Measurements from ENCODE around the gene CKAP5.

DNA sequence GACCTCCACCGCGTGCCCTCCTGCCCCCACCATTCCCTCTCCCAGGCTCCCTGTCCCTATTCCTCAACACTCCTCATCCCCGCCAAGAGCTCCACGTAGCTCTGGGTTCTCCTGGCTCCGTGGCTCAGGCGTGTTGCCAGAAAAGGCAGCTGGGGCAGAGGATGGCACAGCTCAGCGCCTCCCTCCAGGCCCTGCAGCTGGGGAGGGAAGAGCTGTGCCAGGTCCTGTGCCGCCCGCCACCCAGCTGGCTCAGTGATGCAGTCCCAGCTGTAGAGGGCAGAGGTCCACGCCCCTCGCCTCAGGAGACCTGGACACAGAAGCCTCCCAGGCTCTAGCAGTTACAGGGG lies 149.9 kb downstream of the CKAP5 start:
- no peak for TF ChIP-seq POLR2A (IDR thresholded peaks at IDR 0.05)
- TF ChIP-seq, protein P1, sequence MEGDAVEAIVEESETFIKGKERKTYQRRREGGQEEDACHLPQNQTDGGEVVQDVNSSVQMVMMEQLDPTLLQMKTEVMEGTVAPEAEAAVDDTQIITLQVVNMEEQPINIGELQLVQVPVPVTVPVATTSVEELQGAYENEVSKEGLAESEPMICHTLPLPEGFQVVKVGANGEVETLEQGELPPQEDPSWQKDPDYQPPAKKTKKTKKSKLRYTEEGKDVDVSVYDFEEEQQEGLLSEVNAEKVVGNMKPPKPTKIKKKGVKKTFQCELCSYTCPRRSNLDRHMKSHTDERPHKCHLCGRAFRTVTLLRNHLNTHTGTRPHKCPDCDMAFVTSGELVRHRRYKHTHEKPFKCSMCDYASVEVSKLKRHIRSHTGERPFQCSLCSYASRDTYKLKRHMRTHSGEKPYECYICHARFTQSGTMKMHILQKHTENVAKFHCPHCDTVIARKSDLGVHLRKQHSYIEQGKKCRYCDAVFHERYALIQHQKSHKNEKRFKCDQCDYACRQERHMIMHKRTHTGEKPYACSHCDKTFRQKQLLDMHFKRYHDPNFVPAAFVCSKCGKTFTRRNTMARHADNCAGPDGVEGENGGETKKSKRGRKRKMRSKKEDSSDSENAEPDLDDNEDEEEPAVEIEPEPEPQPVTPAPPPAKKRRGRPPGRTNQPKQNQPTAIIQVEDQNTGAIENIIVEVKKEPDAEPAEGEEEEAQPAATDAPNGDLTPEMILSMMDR (IDR thresholded peaks at IDR 0.05) = no peak

Data from lower leg skin (tissue), 3 donors.